Measurements from ENCODE around the gene VPS51.

VPS51 gene

DNA sequence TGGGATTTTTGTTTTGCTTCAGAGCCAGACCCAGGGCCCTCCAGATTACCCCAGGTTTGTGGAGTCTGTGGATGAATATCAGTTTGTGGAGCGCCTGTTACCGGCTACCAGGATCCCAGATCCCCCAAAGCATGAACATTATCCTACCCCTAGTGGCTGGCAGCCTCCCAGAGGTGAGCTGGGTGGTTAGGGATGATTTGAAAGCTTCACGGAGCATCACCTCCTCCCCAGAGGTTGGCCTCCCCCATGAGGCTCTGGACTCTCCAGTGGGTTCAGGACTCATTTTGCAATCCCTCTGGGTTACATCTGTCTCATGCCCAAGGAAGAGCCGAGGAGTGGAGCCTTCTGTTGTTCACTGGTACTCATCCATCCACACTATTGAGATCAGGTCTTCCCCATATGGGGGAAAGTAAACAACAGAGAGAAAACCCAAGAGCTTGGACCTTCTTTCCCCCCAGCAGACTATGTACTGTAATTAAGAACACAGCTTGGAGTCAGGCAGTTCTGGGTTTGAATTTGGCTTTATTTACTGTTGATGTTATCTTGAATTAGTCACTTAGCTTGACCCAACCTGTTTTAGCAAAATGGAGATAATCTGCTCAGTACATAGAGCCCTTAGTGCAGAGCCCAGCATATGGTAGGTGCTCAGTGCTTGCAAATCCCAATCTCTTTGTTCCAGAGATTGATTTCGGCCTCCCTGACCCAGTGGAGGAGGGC is 28.6 kb downstream of the VPS51 start:
- no peaks in the 10 kb centered on the region for H3K9me3 ChIP-seq (ENCODE audit: control insufficient read depth, insufficient read depth, low read depth, low read length)
- no peak overlapping the region for H3K27ac ChIP-seq (ENCODE audit: low read depth, low read length)
- peaks cover 73% of the 10 kb centered on the region for H3K36me3 ChIP-seq (ENCODE audit: control insufficient read depth, insufficient read depth, low read length)
- H3K9ac ChIP-seq (ENCODE audit: low read length), result no peak overlapping the region
- H3K27me3 ChIP-seq (ENCODE audit: control insufficient read depth, insufficient read depth, low read length), result no peaks in the 10 kb centered on the region
- 0 out of 2 replicates have a peak, but pooled peaks cover 3% of the 10 kb centered on the region for H3K4me1 ChIP-seq (ENCODE audit: control insufficient read depth, insufficient read depth, low read length)
- no peak overlapping the region for H3K4me3 ChIP-seq (ENCODE audit: low read depth, low read length)

DNA sequence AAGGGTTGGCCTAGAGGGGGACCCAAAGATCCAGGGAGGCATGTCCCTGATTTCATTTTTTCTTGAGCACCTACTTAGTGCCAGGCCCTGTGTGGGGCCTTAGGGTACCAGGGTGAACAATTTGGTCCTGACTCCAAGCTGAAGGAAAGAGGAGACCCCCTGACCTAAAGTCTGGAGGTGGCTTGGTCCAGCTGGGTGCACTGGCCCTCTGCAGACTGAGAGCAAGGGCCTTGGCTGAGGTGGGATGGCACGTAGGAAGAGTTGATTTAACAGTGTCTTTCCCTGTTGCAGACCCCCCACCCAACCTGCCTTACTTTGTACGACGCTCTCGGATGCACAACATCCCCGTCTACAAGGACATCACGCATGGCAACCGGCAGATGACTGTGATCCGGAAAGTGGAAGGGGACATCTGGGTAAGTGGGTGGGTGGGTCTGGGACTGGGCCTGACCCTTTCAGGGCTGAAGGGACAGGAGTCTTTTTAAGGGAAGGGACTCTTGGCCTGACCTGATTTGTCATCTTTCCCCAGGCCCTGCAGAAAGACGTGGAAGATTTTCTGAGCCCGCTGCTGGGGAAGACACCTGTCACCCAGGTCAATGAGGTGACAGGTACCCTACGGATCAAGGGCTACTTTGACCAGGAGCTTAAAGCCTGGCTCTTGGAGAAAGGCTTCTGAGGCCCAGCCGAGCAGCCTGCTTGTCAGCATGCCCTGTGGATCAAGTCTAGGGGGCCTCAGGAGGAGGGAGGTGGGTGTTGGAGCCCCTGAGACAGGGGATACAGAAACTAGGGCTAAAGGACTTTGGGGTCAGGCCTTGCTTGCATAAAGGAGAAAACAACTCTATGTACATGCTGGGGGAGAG is 29.4 kb downstream of the VPS51 start:
- Histone ChIP-seq H3K27ac (ENCODE audit: low read depth, low read length) (no peak overlapping the region), H3K36me3 (ENCODE audit: control insufficient read depth, insufficient read depth, low read length) (peaks cover 73% of the 10 kb centered on the region), H3K27me3 (ENCODE audit: control insufficient read depth, insufficient read depth, low read length) (no peaks in the 10 kb centered on the region), H3K4me1 (ENCODE audit: control insufficient read depth, insufficient read depth, low read length) (0 out of 2 replicates have a peak, but pooled peaks cover 3% of the 10 kb centered on the region), H3K9ac (ENCODE audit: low read length) (no peak overlapping the region), H3K9me3 (ENCODE audit: control insufficient read depth, insufficient read depth, low read depth, low read length) (no peaks in the 10 kb centered on the region), H3K4me3 (ENCODE audit: low read depth, low read length) (no peak overlapping the region)

DNA sequence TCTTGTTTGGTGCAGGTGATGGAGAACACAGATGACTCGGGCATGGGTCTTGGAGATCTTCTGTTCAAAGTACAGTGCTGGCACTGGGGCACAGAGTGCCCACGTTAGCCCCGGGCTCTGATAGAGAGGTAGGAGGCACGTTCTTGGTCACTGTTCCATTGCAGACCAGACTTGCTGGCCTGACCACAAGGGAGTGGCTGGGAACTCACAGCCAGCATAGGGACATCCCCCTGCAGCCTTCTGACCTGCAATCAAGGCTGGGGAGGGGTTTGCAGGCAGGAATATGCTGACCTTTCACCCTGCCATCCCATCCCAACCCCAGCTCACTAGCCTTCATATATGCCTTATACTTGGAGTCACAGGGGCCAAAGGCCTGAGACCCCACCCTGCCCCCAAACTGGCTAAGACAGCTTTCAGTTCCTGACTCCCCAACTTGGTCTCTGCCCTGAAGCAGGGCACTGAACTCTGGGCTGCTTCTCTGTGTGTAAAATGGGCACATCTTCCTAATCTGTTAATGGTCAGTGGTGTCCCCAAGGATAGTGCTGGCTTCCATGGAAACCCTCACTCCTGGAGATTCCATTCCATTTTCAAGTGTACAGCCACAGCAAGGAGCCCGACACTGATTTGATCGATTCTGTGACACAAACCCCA is 30.7 kb downstream of the VPS51 start:
- Histone ChIP-seq H3K4me1 (ENCODE audit: control insufficient read depth, insufficient read depth, low read length) (no peaks in the 10 kb centered on the region), H3K9me3 (ENCODE audit: control insufficient read depth, insufficient read depth, low read depth, low read length) (no peaks in the 10 kb centered on the region), H3K27me3 (ENCODE audit: control insufficient read depth, insufficient read depth, low read length) (no peaks in the 10 kb centered on the region), H3K27ac (ENCODE audit: low read depth, low read length) (no peak overlapping the region), H3K9ac (ENCODE audit: low read length) (no peak overlapping the region), H3K4me3 (ENCODE audit: low read depth, low read length) (no peak overlapping the region), H3K36me3 (ENCODE audit: control insufficient read depth, insufficient read depth, low read length) (peaks cover 74% of the 10 kb centered on the region)

DNA sequence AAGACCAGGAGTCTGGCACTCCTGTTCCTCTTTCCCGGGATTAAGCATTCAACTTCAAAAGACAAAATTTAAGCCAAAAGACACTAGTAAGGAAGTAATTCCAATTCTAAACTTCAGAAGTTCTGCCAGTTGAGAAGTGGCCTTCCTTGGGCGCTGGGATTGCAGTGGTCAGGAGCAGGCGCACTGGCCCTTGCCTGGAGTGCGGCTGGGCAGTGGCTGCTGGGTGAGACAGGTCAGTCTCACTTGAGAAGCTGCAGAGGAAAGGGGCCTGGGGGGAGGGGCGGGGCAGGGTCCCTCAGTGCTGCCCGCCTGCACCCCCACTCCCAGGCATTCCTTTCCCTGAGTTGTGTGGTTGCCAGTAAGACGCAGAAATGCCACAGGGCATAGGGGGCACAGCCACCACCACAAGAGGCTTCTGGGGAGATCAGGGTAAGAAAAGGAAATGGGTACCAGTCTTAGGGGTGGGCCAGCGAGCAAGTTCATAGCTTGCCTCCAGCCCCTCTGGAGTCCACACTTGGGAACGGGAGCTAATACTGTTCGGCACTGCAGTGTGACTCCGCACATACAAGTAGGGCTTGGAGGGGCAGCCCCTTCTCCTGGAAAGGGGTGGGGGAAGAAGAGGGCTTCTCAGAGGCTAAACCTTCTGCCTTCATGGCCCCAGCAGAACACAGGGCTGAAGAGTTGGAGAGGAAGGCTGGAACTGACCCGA is 31.6 kb downstream of the VPS51 start:
- no peaks in the 10 kb centered on the region for H3K9me3 ChIP-seq (ENCODE audit: control insufficient read depth, insufficient read depth, low read depth, low read length)
- no peak overlapping the region for H3K9ac ChIP-seq (ENCODE audit: low read length)
- H3K4me1 ChIP-seq (ENCODE audit: control insufficient read depth, insufficient read depth, low read length), result peaks cover 1% of the 10 kb centered on the region; the same call in 1 of the 2 replicates
- H3K27me3 ChIP-seq (ENCODE audit: control insufficient read depth, insufficient read depth, low read length), result no peaks in the 10 kb centered on the region
- no peak overlapping the region for H3K4me3 ChIP-seq (ENCODE audit: low read depth, low read length)
- H3K36me3 ChIP-seq (ENCODE audit: control insufficient read depth, insufficient read depth, low read length), result peaks cover 82% of the 10 kb centered on the region
- no peak overlapping the region for H3K27ac ChIP-seq (ENCODE audit: low read depth, low read length)

DNA sequence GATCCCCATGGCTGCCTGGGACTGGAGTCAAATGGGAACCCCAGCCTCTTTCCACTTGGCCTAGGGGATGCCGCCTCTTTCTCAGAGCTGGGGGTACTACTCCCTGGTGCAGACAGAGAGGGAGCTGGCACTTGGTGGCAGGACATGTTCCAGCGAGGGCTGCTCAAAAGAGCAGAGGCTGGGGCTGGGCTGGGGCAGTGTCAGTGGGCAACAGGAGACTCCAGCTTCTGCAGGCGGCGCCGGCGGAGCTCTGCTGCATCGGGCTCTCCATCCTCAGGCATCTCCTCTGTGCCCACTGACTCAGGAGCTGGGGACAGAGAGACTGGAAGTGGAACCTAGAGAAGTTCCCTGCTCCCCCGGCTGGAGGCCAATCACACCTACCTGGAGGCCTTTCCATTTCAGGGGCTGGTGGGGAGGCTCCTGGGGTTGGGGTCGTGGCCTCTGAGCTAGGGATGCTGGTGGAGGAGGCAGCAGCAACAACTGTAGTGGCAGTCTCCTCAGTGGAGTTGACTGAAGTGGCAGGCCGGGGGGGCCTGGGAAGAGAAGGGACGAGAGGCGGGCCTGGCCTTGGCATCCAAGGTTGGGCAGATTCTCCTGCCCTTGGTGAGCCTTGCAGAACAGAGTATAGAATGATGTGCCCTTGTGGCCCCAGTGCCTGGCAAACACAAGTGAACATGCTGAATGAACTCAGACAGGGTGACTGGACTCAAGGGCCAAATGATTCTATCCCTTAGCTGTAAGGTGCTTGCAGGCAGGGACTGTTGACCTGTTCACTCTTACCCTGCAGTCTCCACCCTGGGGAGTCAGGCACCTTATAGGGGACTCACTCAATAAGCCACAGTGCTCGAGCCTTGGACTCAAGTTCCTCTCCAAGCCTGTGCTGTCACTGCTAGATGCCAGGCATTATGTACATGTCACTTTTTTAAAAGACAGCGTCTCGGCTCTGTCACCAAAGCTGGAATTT is 32.5 kb downstream of the VPS51 start:
- Histone ChIP-seq H3K36me3 (ENCODE audit: control insufficient read depth, insufficient read depth, low read length) (peaks cover 87% of the 10 kb centered on the region), H3K27ac (ENCODE audit: low read depth, low read length) (no peak overlapping the region), H3K27me3 (ENCODE audit: control insufficient read depth, insufficient read depth, low read length) (no peaks in the 10 kb centered on the region)

DNA sequence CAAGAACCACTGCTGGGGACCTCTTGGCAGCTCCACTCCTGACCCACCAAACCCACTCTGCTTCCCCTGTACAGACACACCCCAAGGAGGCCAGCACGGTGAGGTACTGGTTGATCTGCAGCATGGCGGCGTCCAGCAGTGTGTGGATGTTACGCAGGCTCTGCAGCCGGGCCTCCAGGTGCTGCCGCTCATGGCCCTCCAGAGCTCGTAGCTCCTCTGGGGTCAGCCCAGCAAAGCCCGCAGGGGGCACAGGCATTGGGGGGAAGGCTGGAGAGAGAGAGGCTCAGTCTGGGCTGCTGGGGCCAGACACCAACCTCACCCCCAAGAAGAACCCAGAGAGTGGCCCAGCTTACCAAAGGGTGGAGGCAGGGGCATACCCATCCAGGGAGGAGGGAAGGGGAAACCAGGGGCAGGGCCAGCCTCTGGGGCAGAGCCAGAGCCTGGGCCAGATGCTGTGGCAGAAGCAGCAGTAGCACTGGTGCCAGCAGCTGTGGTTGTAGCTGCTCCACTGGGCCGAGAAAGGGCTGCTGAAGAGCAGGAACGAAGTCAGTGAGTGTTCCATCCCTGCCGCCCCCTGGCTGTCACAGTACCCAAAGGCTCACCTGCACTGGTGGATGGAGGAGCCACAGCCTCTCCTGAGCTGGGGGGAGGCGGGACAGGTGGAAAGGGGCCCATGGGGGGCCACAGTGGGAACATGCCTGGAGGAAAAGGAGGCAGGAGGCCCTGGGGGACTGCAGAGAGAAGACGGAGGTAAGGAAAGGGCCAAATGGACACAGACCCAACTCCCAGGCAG is 33.8 kb downstream of the VPS51 start:
- Histone ChIP-seq H3K4me1 (ENCODE audit: control insufficient read depth, insufficient read depth, low read length) (peaks cover 11% of the 10 kb centered on the region), H3K27me3 (ENCODE audit: control insufficient read depth, insufficient read depth, low read length) (no peaks in the 10 kb centered on the region), H3K27ac (ENCODE audit: low read depth, low read length) (no peak overlapping the region), H3K36me3 (ENCODE audit: control insufficient read depth, insufficient read depth, low read length) (peaks cover 80% of the 10 kb centered on the region), H3K9me3 (ENCODE audit: control insufficient read depth, insufficient read depth, low read depth, low read length) (no peaks in the 10 kb centered on the region), H3K9ac (ENCODE audit: low read length) (no peak overlapping the region), H3K4me3 (ENCODE audit: low read depth, low read length) (no peak overlapping the region)

More for the DNA sequence above, 32.5 kb downstream of the VPS51 start:
- no peak overlapping the region for H3K4me3 ChIP-seq (ENCODE audit: low read depth, low read length)
- no peak overlapping the region for H3K9ac ChIP-seq (ENCODE audit: low read length)
- no peaks in the 10 kb centered on the region for H3K9me3 ChIP-seq (ENCODE audit: control insufficient read depth, insufficient read depth, low read depth, low read length)
- peaks cover 10% of the 10 kb centered on the region for H3K4me1 ChIP-seq (ENCODE audit: control insufficient read depth, insufficient read depth, low read length)

DNA sequence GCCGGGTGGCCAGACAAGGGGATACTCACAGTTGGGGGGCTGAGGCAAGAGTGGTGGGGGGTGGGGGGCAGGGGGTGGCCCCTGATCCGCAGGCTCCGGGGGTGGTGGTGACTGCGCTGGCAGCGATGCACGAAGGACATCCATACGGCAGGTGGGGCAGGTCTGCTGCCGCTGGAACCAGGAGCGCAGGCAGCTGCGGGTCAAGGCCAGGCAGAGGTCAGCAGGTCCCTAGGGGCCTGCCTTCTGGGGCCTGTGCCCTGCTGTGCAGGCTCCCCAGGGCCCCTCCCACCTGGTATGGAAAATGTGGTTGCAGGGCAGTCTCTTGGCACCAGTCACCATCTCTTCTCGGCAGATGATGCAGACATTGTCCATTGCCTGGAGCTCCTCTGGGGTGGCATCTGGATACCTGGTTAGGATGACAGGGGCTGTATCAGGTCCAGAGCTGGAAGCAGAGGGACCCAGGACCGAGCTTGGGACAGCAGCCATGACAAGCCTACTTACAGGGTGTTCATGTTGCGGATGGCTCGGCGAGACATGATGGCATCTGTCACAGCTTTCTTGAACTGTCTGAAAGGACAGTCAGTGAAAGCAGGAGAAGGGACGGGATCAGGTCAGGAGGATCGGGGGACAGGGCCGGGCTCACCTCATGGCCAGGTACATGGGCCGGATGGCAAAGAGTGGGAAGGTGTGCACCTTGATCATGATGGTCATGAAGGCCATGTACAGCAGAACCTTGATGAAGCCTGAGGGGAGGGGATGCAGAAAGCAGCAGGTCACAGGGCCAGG is 34.8 kb downstream of the VPS51 start:
- H3K27me3 ChIP-seq (ENCODE audit: control insufficient read depth, insufficient read depth, low read length), result no peaks in the 10 kb centered on the region
- H3K4me1 ChIP-seq (ENCODE audit: control insufficient read depth, insufficient read depth, low read length), result peaks cover 16% of the 10 kb centered on the region
- H3K4me3 ChIP-seq (ENCODE audit: low read depth, low read length), result no peak overlapping the region
- no peak overlapping the region for H3K27ac ChIP-seq (ENCODE audit: low read depth, low read length)
- H3K36me3 ChIP-seq (ENCODE audit: control insufficient read depth, insufficient read depth, low read length), result peaks cover 70% of the 10 kb centered on the region
- no peak overlapping the region for H3K9ac ChIP-seq (ENCODE audit: low read length)
- no peaks in the 10 kb centered on the region for H3K9me3 ChIP-seq (ENCODE audit: control insufficient read depth, insufficient read depth, low read depth, low read length)

DNA sequence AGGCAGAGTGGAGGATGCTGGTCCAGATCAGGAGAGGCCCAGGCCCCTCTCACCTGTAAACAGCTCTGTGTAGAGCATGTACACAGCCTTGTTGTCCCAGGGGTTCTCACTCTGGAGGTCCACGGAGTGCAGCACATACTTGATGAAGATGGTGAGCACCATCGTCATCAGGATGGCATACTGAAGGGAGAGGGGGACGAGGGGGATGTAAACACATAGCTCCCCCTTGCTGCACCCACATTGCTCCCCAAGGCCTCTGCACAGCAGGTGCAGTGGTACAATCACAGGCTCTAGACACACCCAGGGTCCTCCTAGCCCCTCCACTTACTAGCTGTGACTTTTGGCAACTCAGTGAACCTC is 35.4 kb downstream of the VPS51 start:
- H3K36me3 ChIP-seq (ENCODE audit: control insufficient read depth, insufficient read depth, low read length), result peaks cover 64% of the 10 kb centered on the region
- no peak overlapping the region for H3K4me3 ChIP-seq (ENCODE audit: low read depth, low read length)
- no peaks in the 10 kb centered on the region for H3K27me3 ChIP-seq (ENCODE audit: control insufficient read depth, insufficient read depth, low read length)
- peaks cover 17% of the 10 kb centered on the region for H3K4me1 ChIP-seq (ENCODE audit: control insufficient read depth, insufficient read depth, low read length)
- no peaks in the 10 kb centered on the region for H3K9me3 ChIP-seq (ENCODE audit: control insufficient read depth, insufficient read depth, low read depth, low read length)
- no peak overlapping the region for H3K9ac ChIP-seq (ENCODE audit: low read length)
- H3K27ac ChIP-seq (ENCODE audit: low read depth, low read length), result no peak overlapping the region

DNA sequence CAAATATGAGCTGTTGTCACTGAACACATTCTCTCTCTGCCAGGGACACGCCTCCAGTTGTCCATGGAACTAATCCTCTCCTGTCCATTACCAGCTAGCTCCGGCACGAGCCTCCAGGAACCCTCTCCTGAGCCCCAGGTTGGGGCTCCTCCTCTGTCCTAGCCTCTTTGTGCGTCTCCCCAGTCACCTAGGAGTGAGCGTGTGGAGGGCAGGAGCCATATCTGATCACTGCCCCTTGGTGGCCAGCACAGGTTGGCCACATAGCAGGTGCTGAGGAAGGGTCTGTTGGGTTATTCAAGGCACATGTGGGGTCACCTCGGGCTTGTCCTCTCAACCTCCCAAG is 35.9 kb downstream of the VPS51 start:
- Histone ChIP-seq H3K27ac (ENCODE audit: low read depth, low read length) (no peak overlapping the region), H3K27me3 (ENCODE audit: control insufficient read depth, insufficient read depth, low read length) (no peaks in the 10 kb centered on the region), H3K4me3 (ENCODE audit: low read depth, low read length) (no peak overlapping the region), H3K36me3 (ENCODE audit: control insufficient read depth, insufficient read depth, low read length) (peaks cover 60% of the 10 kb centered on the region), H3K9ac (ENCODE audit: low read length) (no peak overlapping the region), H3K4me1 (ENCODE audit: control insufficient read depth, insufficient read depth, low read length) (peaks cover 17% of the 10 kb centered on the region), H3K9me3 (ENCODE audit: control insufficient read depth, insufficient read depth, low read depth, low read length) (no peaks in the 10 kb centered on the region)

Measured in HUES6 (cell line).